NCI-H69 (cell line): ENCODE measurements around the gene ATXN10.
"Not testable (repeated sequence)": the region's sequence is repeated elsewhere in the genome, so short reads cannot be mapped to it uniquely, and the experiment has no call there.

Experiments
- DNase-seq: peaks from one replicate; lab custom pipeline; 2025; lab: John Stamatoyannopoulos, UW

ATXN10 gene

GRCh38 chr22:45678961-45679912, 7.6 kb downstream of the ATXN10 start:
- peak; percentile 93 for DNase-seq

GRCh38 chr22:45680932-45681700, 9.5 kb downstream of the ATXN10 start:
- DNase-seq = no peak

- no peak for DNase-seq
Observed at GRCh38 chr22:45682064-45682463, 10.4 kb downstream of the ATXN10 start.

- DNase-seq = not testable (repeated sequence)
Observed at GRCh38 chr22:45682773-45683172, 11.1 kb downstream of the ATXN10 start.

- no peak for DNase-seq
Observed at GRCh38 chr22:45683248-45683647, 11.6 kb downstream of the ATXN10 start.

- DNase-seq = no peak
Observed at GRCh38 chr22:45683680-45684079, 12.0 kb downstream of the ATXN10 start.

GRCh38 chr22:45684169-45684568, 12.5 kb downstream of the ATXN10 start:
- DNase-seq = no peak

- no peak for DNase-seq
Observed at GRCh38 chr22:45684752-45685574, 13.3 kb downstream of the ATXN10 start.

- no peak for DNase-seq
Observed at GRCh38 chr22:45686004-45686403, 14.4 kb downstream of the ATXN10 start.

GRCh38 chr22:45686836-45687235, 15.2 kb downstream of the ATXN10 start:
- no peak for DNase-seq

GRCh38 chr22:45688600-45689080, 17.0 kb downstream of the ATXN10 start:
- no peak for DNase-seq

- DNase-seq = no peak
Observed at GRCh38 chr22:45689211-45689610, 17.6 kb downstream of the ATXN10 start.

GRCh38 chr22:45690008-45690407, 18.4 kb downstream of the ATXN10 start:
- no peak for DNase-seq

- no peak for DNase-seq
Observed at GRCh38 chr22:45692549-45692948, 20.9 kb downstream of the ATXN10 start.

- DNase-seq = no peak
Observed at GRCh38 chr22:45693835-45694234, 22.2 kb downstream of the ATXN10 start.

- DNase-seq = no peak
Observed at GRCh38 chr22:45696227-45696626, 24.6 kb downstream of the ATXN10 start.

- no peak for DNase-seq
Observed at GRCh38 chr22:45698094-45698493, 26.5 kb downstream of the ATXN10 start.

GRCh38 chr22:45702981-45703380, 31.3 kb downstream of the ATXN10 start:
- no peak for DNase-seq

GRCh38 chr22:45703758-45704157, 32.1 kb downstream of the ATXN10 start:
- DNase-seq = no peak

- DNase-seq = no peak
Observed at GRCh38 chr22:45704648-45705047, 33.0 kb downstream of the ATXN10 start.

- DNase-seq = no peak
Observed at GRCh38 chr22:45707605-45708004, 36.0 kb downstream of the ATXN10 start.

GRCh38 chr22:45708145-45708544, 36.5 kb downstream of the ATXN10 start:
- DNase-seq = no peak
